MV-4-11 (cell line): ENCODE results near the gene IQSEC1.

Source experiments
- DNase-seq: peaks from one replicate; lab custom pipeline; 2025; lab: John Stamatoyannopoulos, UW

IQSEC1 gene

DNA sequence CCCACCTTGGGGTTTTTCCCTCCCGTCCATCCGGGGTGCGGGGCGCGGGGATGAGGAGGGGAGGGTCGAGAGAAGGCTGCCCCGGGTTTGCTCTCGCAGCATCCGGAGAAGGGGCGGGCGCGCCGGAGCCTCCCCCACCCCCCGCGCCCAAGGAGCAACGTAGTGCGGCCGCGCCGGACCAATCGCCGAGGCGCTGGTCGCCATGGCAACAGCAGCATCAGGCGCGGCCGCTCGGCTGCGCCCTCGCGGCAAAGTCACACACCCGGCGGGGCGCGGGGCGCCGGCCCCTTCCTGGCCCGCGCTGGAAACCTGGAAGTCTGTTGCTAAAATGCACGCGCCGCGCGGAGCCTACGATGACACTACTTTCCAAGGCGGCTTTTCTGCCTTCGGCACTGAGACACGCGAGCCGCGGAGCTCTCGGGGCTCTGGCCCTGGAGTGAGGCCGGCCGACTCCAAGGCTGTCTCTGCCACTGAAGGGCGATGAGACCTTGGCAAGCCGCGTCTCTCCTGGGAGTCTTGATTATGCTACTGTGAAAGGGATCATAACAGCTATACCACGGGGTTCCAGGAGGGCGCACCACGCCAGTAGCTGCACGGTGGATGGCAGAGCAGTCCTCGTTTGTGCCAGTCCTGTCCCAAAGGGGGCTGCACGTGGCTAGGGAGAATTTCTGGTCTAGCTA, at the start of gene IQSEC1:
TSS of gene IQSEC1 (minus strand) at position 104 of the 680 bp plus-strand sequence. CDS start 415 bp downstream, outside the sequence.
- no peak for DNase-seq

DNA sequence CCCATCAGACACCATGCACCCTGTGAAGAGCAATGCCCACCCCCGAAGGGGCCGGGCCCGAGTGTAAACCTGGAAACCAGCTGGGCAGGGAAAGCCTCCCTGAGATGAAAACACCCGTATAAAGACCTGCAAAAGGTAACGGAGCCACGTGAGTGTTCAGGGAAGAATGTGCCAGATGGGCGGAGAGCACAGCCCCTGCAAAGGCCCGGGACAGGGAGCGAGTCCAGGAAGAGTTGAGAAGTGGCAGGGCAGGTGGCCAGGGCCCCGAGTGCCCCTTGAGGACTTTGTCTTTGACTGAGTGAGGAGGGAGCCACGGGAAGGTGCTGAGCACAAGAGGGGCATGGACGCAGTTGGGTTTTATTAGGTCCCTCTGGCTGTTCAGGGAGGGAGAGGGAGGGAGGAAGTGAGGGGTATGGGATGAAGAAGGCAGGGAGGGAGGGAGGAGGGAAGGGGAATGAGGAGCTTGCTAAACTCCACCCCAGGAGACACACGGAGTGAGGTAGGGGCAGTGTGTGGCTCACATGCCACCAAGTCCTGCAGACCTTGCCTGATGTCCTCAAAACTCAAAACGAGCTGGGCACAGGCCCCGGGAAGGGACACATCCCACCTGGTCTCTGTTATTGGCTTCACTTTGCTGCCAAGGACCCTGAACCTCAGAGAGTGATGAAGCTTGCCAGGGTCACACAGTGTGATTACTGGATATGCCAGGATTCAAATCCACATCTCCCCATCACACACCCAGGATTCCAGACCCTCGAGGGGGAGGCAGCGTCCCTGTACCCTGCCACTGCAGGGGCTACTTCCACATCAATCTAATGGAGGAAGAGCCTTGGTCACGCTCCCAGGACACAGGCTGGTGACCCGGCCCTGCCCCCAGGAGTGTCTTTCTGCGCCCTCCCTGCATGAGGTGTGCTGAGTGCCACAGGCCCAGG, 49.1 kb upstream of the IQSEC1 start:
- no peak for DNase-seq

DNA sequence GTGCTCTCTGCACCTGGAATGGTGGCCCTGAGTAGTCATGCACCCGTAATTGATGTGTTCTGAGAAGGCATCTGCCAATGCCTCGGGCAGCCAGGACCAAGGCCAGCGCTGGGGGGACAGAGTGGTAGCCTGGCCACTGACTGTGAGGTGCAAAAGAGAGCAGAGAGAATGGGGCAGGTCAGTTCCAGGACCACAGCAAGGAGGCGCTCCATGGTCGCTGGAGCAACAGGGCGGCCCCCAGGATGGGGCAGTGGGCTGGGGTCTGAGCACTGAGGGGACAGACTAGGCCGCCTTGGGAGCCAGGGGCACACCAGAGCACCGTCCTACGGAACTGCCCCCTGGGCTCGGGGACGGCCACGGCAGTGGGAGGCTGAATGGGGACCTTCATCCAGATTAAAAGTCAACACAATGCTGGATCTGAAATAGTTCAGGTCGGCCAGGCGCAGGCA, 48.3 kb upstream of the IQSEC1 start:
- no peak for DNase-seq

DNA sequence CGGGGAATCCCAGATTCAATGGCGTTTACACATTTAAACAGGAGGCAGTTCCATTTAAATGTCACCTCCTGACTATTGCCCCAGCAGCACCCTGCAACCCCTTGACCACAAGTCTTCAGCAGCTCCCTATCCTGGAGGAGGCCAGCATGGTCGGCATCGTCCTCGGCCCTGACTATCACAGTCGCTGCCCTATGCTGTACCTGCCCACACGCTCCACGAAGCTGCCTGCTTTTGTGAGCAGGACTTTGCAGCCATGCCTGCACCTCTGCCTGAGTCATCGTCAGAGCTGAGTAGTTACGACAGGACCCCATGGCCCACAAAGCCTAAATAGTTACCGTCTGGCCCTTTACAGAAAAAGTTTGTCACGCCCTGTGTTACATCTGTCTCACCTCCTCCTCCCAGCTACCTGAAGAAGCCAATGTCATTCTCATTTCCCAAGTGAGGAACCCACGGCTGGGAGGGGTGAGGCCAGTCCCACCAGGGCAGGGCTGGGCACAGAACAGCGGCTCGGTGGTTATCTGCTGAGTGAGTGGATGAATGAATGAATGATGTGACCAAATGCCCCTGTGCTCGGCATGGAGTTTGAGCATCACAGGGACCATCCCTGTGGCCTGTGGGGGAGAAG, 47.8 kb upstream of the IQSEC1 start:
- no peak for DNase-seq

DNA sequence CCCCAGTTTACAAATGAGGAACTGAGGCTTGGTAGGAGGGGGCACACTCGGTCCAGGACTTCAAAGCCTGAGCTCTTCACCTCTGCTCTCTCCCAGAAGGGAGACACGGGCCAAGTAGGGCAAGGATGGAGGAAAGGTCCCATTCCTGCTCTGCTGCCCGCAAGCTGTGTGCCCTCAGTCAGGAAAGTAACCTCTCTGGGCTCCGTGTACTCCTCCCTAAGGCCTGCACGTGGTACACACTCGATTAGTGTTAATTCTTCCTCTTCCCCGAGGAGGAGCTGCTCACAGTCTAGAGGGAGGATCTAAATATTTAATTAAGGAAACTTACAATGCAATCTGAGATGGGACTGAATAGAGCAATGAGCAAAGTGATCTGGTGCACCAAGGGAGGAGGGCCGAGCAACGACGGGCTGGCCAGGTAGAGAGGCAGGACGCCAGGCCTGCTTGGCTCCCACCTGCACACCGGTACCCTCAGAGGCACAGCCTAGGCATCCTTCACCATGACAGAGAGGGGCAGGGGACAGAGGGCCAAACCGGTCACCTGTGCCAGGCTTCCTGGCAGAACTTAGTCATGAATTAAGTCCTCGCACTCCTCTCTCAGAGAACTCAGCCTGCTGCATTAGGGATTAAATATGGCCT, 47.2 kb upstream of the IQSEC1 start:
- no peak for DNase-seq

DNA sequence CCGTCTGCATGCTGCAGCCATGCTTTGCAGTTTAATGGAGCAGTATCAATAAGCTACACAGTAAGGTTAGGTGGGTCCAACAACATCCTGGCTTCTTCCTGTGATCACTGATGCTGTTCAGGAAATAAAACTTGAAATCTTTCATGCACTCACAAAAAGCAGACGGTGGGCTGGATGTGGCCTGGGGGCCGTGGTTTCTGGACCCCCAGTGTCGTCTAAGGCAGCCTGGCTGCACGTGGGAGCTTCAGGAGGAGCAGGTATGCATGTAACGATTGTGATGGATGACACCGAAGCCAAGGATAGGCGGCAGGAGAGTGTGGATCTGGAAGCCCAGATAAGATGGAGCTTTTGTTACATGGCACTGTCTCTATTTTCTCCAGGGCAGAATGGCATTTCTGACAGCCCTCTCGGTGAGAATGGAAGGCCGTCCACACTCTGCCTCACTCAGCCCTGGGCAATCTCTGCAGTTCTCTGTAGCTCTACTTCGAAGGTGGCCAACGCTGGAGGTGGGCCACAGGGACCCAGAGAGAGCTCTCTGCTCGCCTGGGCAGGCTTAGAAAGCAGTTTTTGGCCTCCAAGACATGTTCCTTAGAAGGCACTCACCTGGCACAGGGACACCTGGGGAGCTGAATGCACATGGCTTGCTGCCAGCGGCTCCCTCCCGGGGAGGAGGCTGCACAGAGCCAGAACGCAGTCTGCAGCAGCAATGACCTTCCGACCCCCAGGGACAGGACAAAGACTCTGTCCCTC, 46.4 kb upstream of the IQSEC1 start:
- DNase-seq = no peak

DNA sequence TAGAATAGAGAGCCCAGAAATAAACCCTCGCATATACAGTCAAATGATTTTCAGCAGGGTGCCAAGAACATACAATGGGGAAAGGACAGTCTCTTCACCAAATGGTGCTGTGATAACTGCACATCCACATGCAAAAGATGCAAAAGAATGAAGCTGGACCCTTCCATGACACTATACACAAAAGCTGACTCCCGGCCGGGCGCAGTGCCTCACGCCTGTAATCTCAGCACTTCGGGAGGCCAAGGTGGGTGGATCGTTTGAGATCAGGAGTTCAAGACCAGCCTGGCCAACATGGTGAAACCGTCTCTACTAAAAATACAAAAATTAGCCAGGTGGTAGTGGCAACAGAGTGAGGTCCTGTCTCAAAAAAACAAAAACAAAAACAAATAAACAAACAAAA, 43.2 kb upstream of the IQSEC1 start:
- DNase-seq = no peak

DNA sequence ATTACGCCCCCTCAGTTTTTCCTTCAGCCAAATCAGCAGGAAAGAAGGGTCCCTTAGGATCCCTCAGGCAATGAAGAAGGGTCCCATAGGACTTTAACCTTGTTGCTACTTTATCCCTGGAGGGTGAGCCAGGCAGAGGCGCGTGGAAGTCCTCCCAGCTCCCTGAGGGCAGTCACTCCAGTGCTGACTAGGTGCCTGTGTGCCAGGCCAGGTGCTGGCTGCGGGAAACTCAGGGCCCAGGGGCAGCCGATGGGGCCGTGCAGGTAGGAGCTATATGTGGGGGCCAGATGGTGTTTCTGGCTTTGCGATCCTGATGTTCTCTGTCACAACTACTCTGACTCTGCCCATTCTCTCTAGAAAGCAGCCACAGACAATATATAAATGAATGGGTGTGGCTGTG, 42.8 kb upstream of the IQSEC1 start:
- no peak for DNase-seq

DNA sequence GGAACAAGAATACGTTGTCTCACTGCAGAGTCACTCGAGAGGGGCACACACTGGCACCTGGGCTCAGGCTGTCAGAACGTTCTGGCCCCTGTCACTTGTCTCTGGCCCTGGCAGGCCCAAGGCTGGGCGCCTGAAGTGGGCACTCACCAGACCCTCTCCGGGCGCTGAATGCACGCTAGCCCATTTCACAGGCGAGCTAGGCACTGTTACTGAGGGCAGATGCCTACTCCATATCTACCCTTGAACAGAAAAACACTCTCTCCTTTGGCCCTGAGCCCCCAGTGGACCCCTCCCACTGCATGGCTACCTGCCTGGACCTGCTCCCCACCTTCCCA, 42.3 kb upstream of the IQSEC1 start:
- no peak for DNase-seq

DNA sequence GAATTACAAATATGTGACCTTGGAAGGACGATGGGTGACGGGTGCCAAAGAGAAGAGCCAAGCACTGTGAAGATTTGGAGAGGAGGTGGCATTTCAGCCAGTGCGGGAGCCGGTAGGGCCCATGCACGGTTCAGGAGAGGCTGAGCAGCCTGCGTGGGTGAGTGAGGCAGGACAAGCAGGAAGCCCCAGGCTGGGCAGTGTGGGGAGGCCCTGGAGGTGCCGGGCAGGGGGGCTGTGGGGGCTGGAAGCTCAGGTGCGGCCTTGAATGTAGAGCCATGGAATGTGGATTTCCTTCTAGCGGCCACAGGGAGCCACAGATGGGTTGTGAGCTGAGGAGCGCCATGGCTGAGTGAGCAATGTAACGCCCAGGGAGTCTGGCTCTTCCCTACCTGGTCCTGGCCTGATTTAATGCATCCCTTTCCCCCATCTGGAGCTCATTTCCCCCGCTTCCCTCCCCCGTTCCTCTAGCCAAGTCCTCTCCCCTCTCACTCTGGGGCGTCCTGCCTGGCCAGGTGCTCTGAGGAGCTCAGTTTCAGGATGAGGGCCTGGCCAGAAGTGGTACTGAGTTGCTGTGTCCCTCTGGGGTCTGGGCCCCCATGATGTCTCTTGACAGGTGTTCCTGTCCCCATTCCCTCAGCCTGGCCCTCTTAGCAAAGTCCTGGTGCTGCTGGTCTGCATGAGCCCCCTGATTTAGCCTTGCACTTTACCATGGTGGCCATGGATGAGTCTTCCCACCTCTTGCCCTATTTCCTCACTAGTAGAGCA, 41.8 kb upstream of the IQSEC1 start:
- DNase-seq = no peak

DNA sequence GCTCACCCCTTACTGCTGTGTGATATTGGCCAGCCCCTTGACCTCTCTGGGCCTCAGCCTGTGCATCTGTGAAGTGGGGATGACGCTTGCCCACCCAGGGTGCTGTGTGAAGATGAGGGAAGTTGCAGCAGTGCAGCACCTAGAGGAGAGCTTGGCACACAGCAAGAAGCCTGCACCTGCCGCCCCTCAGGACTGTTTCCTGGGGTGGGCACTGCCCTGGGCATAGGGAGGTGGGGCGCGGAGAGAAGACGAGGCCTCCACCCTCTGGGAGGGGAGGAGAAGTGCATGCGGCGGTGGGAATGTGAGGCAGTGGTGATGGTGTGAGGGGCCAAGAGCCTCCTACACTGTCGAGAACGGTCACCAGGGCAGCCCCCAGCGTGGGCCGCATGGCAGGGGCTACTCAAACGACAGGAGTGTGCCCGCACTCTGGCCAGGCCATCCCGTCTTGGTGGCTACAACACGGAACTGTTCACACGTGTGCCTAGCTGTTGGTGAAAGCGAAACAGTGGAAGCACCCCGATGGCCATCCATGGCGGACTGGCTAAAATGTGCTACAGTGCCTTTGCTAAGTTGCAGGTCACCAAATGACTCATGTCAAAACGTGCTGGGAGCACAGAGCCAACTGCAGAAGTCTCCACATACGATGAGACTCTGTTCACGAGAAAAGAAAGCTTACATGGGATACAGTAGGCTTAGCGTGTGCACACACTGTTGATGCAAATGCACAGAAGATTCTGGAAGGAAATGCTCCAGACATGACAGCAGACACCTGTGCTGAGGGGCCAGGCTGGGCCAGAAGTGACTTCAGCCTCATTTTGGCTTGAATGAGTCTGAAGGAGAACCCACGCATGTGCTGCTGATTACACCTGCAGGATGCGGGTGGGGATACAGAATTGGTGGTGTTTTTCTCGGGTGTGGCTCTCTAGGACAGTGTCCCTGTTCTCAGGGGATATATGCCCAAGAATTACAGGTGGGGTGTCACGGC, 40.4 kb upstream of the IQSEC1 start:
- no peak for DNase-seq

DNA sequence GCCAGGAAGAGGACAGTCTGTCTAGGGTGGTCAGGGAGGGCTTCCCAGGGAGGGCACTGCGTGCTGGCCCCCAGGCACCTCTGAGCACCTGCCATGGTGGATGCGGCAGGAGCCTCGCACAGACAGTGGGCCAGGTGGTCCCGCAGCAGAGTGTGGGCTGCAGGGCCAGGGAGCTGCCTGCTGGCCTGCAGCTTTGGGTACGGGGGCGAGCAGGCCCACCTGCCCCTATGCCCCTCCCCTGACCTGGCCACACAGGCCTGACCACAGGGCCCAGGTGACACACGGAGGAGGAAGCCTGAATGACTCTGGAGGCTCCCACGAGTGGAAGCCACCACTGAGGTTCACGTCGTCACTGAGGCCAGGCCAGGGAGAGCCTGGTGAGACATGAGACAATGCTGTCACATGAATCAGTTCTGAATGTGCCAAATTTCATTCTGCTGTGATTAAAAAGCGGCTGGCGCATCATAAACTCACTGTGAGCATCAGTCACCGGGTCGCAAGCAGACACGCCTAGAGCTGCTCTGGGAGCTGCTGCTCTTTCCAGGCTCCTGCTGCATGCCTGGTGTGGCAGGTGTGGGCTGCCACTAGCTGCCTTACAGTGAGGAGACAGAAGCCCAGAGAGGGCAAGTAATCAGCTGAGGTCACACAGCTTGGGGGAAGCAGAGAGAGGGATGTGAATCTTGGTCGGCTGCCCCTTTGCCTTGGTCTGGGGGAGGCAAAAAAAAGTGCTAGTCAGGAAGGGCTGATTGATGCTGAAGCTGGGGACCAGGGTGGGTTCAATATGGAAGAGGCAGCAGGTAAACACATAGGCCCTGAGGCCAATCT, 39.5 kb upstream of the IQSEC1 start:
- DNase-seq = no peak

DNA sequence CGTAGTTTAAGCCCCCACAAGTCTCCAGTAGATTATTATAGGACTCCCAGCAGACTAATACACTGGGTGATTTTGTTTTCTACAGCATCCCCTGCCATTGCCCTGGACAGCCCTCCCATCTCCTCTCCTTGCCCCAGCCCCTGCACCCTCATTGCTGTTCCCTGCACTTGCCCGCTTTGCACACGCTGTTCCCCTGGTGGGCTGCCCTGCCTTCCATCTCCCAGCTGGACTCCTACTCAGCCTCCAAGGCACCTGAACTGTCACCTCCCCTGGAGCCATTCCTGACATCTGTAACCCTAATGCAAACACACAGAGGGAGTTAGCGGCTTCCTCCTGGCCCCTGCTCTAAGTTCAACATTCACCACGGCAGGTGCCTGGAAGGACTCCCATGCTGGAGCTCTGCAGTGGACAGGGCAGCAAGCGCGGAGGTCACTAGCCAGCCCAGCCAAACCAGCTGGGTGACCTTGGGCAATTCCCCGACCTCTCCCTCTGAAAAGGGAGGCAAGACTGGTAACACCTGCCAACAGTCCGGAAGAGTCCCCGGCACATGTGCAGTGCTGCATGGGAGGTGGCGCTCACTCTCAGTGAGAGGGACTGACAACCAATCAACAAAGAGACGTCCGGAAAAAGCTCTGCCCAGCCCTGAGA, 38.8 kb upstream of the IQSEC1 start:
- DNase-seq = no peak

DNA sequence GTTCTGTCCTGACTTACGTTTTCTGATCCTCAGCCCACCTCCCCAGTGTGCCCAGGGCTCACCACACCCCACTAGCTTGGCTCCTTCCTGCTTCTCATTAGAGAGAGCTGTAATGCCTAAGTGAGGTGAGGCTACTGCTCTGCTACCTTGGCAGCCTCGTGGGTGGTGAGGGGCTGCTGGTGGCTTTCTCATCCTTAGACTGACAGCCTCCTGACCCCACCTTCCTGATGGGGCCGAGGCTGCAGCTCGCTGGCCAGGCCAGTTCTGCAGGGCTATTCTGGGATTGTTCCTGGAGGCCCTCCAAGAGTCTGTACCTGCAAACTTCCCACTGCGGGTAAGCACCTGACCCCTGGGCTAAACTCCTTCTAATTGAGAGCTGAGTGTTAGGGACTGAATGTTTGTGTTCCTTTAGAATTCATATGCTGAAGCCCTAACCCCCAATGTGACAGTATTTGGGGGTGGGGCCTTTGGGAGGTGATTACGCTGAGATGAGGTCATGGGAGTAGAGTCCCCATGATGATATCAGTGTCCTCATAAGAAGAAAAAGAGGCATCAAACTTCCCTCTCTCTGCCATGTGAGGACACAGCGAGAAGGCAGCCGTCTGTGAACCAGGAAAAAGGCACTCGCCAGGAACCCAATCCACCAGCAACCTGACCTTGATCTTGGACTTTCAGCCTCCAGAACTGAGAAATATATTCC, 38.1 kb upstream of the IQSEC1 start:
- no peak for DNase-seq

DNA sequence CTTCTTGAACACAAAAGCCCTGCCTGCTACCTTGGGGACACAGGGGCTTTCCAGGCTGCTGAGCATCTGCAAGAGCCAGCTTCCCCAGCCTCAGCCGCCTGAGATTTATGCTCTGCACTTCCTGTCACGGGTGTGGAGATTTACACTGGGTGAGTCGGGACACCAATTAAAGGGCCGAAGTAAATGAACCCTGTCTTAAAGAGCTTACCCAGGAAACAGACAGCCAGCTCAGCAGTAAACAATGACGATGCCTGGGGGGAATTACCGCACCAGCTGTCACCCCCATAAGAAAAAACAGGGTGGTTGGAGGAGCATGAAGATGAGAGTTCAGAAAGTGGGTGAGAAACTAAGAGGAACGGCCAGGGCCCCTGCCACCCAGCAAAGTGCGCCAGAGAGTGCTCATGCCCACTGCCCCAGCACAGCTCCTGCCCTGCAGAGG, 37.5 kb upstream of the IQSEC1 start:
- DNase-seq = no peak

DNA sequence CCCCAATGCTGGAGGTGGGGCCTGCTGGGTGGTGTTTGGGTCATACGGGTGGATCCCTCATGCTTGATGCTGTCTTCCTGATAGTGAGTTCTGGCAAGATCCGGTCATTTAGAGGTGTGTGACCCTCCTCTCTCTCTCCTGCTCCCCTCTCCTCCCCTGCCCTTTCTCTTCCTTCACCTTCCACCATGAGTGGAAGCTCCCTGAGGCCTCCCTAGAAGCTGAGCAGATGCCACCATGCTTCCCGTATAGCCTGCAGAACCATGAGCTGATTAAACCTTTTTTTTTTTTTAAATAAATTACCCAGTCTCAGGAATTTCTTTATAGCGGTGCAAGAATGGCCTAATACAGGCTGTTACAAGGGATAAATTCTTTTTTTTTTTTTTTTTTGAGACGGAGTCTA, 36.3 kb upstream of the IQSEC1 start:
- DNase-seq = no peak

DNA sequence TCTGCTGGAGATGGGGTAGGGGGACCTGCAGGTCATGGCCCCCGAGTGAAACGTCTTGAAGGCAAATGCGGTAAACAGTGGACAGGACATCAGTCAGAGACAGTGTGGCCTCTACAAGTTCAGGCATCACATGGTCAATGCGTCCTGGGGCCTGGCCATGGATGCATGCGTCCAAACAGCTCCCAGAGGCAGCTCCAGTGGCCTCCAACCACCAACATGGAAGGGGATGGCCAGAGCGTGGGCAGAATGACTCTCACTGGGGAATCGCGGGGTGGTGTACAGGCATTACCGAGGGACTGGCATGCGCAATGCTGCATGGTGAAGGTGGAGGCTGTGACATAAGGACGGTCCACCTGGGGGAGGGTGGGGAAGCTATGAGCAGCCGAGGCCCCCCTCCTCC, 35.6 kb upstream of the IQSEC1 start:
- DNase-seq = no peak

DNA sequence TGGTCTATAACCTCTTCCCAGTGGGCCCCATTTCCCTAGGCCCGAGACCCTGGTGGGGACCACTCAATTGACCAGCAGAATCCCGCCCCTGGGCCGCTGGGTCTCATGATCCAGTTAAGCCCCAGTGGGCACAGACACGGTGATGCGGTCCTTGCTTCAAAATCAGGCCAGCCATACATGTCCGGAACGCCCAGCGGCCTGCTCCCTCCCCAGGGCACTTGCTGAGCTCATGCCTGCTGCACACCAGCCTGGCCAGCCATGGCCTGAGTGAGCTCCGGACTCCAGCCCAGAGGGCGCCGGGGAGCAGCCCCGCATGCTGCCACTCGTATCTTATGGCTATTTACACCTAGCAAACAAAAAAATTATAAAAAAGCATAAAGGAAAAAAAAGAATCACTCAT, 34.4 kb upstream of the IQSEC1 start:
- DNase-seq = no peak
